GM19452 (cell line): Measurements from ENCODE around the gene JOSD2.
"Not testable (repeated sequence)": the region's sequence is repeated elsewhere in the genome, so short reads cannot be mapped to it uniquely, and the experiment has no call there.

Source experiments
- ATAC-seq: cut with Tn5 transposase; IDR thresholded peaks from one replicate; pipeline ENCODE4 v1.9.1; 2021; ENCODE audit not compliant: unreplicated experiment

Gene JOSD2

GRCh38 chr19:50478901-50479715 lies 31.9 kb downstream of the JOSD2 start:
- ATAC-seq, result no peak

- ATAC-seq, result no peak
Measured at GRCh38 chr19:50477751-50478515, 33.1 kb downstream of the JOSD2 start.

- no peak for ATAC-seq
Measured at GRCh38 chr19:50476907-50477238, 34.1 kb downstream of the JOSD2 start.

GRCh38 chr19:50476224-50476906 lies 34.6 kb downstream of the JOSD2 start, which contains the start of the genes EMC10 and GARIN5A:
Gene EMC10, plus strand, starts transcription at chr19:50476507. Its CDS starts 38 bp downstream, at chr19:50476545.
Gene GARIN5A, minus strand, starts transcription at chr19:50476848. Its CDS starts 460 bp downstream, at chr19:50476388.
- peak; percentile 77 for ATAC-seq

- peak; percentile 17 for ATAC-seq
Measured at GRCh38 chr19:50475736-50476223, 35.2 kb downstream of the JOSD2 start.

- ATAC-seq, result no peak
Measured at GRCh38 chr19:50475101-50475568, 35.9 kb downstream of the JOSD2 start.

GRCh38 chr19:50473336-50473735 lies 37.7 kb downstream of the JOSD2 start:
- ATAC-seq, result not testable (repeated sequence)

GRCh38 chr19:50468818-50469217 lies 42.2 kb downstream of the JOSD2 start:
- no peak for ATAC-seq

- no peak for ATAC-seq
Measured at GRCh38 chr19:50467566-50467965, 43.4 kb downstream of the JOSD2 start.

GRCh38 chr19:50466706-50467039 lies 44.3 kb downstream of the JOSD2 start:
- ATAC-seq, result no peak

- no peak for ATAC-seq
Measured at GRCh38 chr19:50465986-50466705, 44.8 kb downstream of the JOSD2 start.

- no peak for ATAC-seq
Measured at GRCh38 chr19:50465000-50465399, 46.0 kb downstream of the JOSD2 start.

- ATAC-seq, result no peak
Measured at GRCh38 chr19:50464348-50464747, 46.6 kb downstream of the JOSD2 start.

GRCh38 chr19:50462970-50463369 lies 48.0 kb downstream of the JOSD2 start:
- no peak for ATAC-seq

- no peak for ATAC-seq
Measured at GRCh38 chr19:50461066-50461875, 49.7 kb downstream of the JOSD2 start.

- ATAC-seq, result peak; percentile 71
Measured at GRCh38 chr19:50460161-50460765, 50.7 kb downstream of the JOSD2 start.

- no peak for ATAC-seq
Measured at GRCh38 chr19:50459638-50460037, 51.4 kb downstream of the JOSD2 start.

- ATAC-seq, result no peak
Measured at GRCh38 chr19:50459067-50459456, 51.9 kb downstream of the JOSD2 start.

GRCh38 chr19:50458396-50459066 lies 52.5 kb downstream of the JOSD2 start:
- ATAC-seq, result no peak
